Stimulated activated naive CD8-positive, alpha-beta T cell treated with anti-CD3 and anti-CD28 coated beads, Interleukin-15, Interleukin-2, amounts not matched to agents 100 U/mL and 50 U/mL, for 24 hours (primary cell): ENCODE results near the gene ZACN.

Experiments
- ATAC-seq: fragments of 150-1000 bp; cut with Tn5 transposase; one replicate; pipeline ENCODE4 v1.10.0; 2021
- DNase-seq: peaks from one replicate; pipeline ENCODE4 v3.0.0; 2021

ZACN gene

DNA sequence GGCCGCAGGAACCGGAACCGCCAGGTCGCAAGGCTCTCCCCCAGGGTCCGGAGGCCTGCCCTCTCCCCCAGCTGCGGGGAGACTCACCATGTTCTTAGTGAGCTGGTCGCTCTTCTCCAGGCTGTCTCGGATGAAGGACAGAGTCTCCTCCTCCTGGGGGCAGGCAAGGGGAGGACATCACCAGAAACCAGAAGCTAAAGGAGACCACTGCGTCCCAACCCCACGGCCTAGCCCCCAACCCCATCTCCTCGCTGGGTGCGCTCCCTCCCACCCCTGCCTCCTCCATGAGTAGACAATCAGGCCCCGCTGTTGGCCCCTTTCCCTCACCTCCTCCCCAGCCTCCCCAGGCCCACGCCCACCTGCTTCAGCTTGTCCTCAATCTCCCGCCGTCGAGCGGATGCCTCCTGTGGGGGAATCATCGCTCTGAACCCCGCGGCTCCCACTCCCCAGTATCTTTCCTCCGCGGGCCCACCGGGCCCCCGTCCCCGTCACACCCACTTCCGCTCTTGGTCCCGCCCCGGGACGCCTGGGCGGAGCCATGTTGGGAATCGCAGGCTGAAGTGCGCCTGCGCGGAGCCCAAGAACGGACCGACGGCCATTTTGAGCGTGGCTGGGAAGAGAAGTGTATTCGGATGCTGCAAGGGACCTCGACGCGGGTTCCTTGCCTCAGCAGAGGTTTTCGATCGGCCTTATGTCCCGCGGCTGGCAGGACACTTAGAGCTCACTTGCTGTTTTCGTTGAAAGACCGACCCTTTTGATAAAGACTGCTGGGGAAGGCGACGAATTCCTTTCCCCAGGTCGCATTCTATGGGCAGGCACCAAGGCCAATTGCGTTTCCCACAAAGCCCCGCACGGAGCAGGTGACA is 24.5 kb downstream of the ZACN start, which contains the start of gene EXOC7:
Gene EXOC7 (minus strand): TSS at position 514 of the 866 bp plus-strand sequence. CDS start 95 bp downstream, at position 419.
- peak; percentile 95 for DNase-seq
- ATAC-seq = peak; percentile 86

DNA sequence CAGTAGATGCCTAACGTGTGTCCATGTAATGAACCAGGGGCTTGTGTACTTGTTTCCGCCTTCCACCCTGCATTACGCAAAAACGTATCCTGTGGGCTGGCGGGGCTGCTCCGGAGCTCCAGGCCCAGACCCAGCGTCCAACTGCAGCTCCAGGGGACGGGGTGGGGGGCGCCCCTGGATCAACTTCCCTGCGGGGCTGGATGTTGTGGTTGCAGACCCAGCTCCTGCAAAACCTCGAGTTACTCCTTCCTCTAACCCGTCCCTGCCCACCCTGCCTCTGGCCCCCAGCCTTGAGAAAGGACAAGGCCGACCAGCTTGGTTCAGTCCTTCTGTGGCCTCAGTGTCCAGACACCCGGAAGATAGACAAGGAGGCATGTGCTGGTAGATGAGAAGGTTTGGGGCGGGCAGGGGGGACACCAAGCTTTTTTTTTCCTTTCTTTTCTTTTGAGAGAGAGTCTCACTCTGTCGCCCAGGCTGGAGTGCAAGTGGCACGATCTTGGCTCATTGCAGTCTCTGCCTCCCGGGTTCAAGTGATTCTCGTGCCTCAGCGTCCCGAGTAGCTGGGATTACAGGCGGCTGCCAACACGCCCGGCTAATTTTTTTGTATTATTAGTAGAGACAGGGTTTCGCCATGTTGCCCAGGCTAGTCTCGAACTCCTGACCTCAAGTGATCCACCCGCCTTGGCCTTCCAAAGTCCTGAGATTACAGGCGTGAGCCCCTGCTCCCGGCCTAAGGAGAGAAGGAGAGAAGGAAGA is 25.3 kb downstream of the ZACN start:
- ATAC-seq = no peak

DNA sequence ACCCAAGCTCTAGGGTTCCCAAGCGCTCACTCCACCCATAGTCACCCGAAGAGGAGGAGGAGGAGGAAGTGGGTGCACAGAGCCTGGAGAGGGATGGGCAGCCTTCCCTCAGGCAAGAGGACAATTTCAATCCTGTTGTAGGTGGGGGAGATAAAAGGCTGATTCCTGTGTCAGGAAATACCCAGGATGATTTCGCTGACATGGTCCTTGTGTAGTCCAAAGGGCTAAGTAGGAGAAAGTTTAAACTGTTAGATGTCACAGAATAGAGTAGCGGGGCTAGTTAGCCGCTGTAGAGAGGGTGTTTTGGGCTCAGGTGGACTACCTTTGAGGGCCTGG is 25.9 kb downstream of the ZACN start:
- no peak for DNase-seq
- no peak for ATAC-seq

More for the DNA sequence above, 25.3 kb downstream of the ZACN start:
- DNase-seq = no peak

DNA sequence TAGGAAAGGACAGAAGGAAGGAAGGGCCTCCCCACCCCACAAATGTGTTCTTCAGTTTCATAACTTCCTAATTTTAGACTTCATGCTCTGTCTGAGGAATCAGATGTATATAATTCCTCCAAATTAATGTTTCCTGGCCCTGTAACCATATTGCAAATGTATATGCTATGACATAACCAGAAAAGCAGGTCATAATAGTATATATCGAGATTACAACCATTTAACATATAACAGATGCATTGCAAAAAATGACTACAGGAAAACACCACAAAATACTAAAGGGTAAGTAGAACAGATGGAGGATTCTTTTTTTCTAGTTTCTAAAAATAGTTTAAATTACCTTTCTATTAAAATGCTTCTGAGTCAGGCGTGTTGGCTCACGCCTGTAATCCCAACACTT is 27.7 kb downstream of the ZACN start:
- no peak for DNase-seq
- ATAC-seq = no peak

DNA sequence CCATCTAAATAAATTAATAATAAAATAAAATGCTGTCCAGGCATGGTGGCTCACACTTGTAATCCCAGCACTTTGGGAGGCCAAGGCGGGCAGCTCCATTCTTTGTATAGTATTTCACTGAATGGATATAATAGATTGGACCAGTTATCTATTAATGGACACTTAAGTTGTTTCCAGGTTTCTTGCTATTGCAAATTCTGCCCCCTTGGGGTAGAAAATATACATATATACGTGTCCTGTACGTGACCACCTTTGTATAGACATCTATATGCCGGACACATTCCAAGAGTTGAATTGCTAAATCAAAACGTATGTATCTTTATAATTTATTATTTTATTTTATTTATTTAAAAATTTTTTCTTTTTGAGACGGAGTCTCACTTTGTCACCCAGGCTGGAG is 28.5 kb downstream of the ZACN start:
- DNase-seq (no peak), ATAC-seq (no peak)

GRCh38 chr17:76111956-76112355 is 33.0 kb downstream of the ZACN start:
- ATAC-seq (no peak), DNase-seq (no peak)

DNA sequence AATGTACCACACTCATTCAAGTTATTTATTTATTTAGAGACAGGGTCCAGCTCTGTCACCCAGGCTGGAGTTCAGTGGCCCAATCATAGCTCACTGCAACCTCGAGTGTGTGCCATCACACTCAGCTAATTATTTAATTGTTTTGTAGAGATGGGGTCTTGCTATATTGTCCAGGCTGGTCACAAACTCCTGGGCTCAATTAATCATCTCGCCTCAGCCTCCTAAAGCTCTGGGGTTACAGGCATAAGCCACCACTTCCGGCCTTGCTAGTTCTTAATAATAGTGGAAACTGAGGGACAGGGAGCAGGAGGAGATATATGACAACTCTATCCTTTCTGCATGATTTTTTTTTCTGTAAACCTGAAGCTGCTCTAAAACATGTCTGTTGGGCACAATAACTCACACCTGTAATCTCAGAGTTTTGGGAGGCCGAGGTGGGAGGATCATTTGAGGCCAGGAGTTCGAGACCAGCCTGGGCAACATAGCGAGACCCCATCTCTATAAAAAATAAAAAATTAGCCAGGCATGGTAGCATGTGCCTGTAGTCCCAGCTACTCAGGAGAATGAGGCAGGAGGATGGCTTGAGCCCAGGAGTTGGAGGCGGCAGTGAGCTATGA is 36.3 kb downstream of the ZACN start:
- no peak for ATAC-seq

GRCh38 chr17:76119409-76120371 is 40.7 kb downstream of the ZACN start:
- no peak for DNase-seq
- ATAC-seq = no peak

More for the DNA sequence above, 36.3 kb downstream of the ZACN start:
- DNase-seq = no peak

- no peak for DNase-seq
- no peak for ATAC-seq
These were observed 41.7 kb downstream of the ZACN start for GRCh38 chr17:76120658-76121008.

- ATAC-seq (peak; percentile 1), DNase-seq (peak; percentile 39)
These were observed 43.0 kb downstream of the ZACN start for GRCh38 chr17:76121932-76122430.

- DNase-seq (no peak), ATAC-seq (no peak)
These were observed 43.6 kb downstream of the ZACN start for GRCh38 chr17:76122431-76123190.

GRCh38 chr17:76123191-76123499 is 44.2 kb downstream of the ZACN start:
- no peak for ATAC-seq
- DNase-seq = no peak

DNA sequence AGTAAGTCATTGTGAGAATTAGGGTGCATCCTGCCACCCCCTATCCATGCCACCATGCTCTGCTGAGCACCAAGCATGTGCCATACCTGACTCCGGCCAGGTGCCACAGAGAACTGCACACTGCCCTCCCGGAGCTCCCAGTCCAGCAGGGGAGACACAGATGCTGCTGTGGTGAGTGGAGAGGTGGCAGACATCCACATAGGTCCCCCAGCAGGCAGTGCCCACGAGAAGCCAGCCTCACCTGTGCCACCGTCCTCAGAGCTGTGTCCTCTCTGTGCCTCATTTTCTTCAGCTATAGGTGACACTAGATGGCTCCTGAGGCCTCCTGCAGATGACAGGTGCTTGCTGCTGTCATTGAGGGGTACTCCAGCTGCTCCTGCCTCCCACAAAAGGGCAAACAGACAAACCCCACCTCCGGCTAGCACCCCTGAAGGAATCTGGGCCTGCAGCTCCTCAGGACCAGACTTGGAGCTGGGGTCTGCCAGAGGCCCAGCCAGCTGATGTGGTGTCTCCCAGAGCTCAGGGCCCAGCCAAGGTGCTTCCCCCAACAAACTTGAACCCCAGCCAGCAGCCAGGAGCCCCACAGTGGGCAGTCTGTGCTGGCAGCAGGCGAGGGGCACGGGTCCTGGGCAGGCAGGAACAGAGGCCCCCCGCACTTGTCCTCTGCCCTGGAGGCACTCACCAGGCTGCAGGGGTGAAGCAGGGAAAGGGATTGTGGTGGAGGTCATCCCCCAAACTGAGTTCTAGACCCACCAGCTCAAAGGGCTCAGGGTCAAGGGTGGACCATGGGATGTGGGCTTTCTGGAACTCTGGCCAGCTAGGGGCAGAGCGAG is 45.0 kb downstream of the ZACN start:
- DNase-seq (no peak), ATAC-seq (no peak)

DNA sequence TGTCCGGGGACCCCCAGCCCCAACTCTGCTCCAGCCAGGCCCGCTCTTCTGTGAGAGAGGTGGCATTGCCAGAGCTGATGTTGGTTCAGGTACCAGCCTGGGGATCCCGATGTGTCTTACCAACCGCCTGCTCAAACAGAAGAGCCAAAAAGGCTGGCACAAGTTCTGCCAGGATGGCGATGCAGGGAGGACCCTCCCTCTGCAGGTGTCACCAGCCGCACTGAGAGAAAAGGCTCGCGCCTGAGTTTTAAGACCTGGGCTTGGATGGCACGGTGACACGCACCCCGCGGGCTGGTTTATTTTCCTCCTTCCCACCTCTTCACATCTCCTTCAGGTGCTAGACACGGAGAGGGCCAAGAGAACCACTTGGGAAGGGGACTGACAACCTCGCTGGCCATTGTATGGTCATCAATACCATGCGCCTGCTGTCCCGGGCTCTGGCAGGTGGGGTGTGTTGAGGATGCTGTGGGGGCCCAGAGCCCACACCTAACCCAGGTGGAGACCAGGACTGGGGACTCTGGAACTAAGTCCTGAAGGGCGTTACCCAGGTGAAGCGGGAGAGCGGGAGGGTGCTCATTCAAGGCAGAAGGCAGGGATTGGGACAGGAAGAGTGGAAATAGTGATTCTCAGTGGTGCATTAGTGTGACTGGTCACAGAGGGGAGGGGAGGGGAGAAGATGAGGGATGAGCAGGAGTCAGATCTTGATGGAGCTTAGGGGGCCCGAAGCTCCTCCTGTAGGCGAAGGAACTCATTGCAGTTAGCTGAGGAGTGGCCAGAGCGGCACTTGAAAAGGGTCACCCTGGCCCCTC is 45.8 kb downstream of the ZACN start:
- ATAC-seq (no peak), DNase-seq (no peak)

- ATAC-seq (no peak), DNase-seq (no peak)
These were observed 46.4 kb downstream of the ZACN start for GRCh38 chr17:76125391-76125675.

GRCh38 chr17:76125922-76126321 is 46.9 kb downstream of the ZACN start:
- ATAC-seq = no peak
- DNase-seq = no peak

DNA sequence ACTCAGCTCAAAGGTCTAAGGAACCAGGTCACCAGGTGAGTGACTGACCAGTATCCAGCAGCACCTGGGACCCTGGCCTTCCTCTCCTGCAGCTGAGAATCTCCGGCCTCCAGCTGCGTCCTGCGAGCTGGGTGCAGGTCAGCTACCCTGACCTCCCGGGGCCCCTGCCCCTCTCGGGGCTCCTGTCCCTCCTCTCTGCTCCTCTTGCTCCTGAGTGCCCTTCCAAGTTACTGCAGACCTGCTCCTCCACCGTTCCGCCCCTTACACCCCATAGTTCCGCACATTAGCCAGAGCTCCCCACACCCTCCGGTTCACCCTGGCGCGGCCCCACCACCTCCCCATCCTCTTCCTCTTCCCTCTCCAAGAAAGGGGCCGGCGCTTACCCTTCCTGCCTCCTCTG is 51.5 kb downstream of the ZACN start:
- no peak for ATAC-seq
- no peak for DNase-seq

DNA sequence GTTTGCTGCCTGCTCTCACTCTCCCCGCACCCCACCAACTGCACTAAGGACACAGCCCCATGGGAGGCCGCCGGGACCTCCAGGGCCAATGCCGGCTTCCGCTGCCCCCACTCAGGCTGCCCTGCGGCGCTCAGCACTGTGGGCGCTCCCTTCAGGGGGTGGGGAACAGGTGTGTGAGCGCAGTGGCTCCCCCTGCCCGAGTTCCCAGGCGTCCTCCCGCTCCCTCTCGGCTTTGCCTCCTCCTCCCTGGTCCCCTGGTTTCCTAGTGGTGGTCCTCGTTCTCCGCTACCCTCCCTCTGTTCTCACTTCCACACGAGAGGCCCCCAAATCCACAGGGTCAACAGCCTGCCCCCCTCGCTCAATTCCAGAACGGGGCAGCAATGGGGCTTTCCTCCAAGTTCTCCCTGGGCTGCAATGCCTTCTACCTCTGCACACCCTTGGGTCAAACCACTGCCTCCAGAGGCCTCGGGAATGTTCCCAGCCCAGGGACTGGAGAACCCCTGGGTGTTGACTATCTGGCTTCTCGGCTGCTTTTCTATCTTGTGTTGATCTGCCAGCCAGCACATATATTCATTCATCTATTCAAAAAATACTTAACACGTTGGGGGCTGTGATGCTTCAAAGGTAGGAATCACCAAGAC is 52.2 kb downstream of the ZACN start:
- ATAC-seq (no peak), DNase-seq (no peak)
